Measurements from ENCODE around the gene PDE7B.

GRCh38 chr6:135810486-135810885 lies 41.0 kb upstream of the PDE7B start:
- TF ChIP-seq, protein P1, sequence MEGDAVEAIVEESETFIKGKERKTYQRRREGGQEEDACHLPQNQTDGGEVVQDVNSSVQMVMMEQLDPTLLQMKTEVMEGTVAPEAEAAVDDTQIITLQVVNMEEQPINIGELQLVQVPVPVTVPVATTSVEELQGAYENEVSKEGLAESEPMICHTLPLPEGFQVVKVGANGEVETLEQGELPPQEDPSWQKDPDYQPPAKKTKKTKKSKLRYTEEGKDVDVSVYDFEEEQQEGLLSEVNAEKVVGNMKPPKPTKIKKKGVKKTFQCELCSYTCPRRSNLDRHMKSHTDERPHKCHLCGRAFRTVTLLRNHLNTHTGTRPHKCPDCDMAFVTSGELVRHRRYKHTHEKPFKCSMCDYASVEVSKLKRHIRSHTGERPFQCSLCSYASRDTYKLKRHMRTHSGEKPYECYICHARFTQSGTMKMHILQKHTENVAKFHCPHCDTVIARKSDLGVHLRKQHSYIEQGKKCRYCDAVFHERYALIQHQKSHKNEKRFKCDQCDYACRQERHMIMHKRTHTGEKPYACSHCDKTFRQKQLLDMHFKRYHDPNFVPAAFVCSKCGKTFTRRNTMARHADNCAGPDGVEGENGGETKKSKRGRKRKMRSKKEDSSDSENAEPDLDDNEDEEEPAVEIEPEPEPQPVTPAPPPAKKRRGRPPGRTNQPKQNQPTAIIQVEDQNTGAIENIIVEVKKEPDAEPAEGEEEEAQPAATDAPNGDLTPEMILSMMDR (IDR thresholded peaks at IDR 0.05), result no peak
- TF ChIP-seq POLR2A (IDR thresholded peaks at IDR 0.05; ENCODE audit: low read depth) (no peak), POLR2AphosphoS5 (IDR thresholded peaks at IDR 0.05) (no peak)
